Progenitor cell of endocrine pancreas (in vitro differentiated cells): Measurements from ENCODE around the gene COBL. TPM values are rescaled to one million over a fixed set of nuclear protein-coding genes. Genes with fewer than 3 reads are reported as not detected.

Experiments used
- DNase-seq: peaks from one replicate; pipeline ENCODE4 v3.0.0; 2021; ENCODE audit warnings: low spot score; ENCODE audit not compliant: unreplicated experiment
- H3K27ac Mint-ChIP-seq: 2 replicates; pipeline ENCODE4 v1.8.0; 2021; ENCODE audit warnings: mild to moderate bottlenecking, moderate library complexity, mixed read lengths
- H3K27me3 Mint-ChIP-seq: 2 replicates; pipeline ENCODE4 v1.8.0; 2021; ENCODE audit warnings: mixed read lengths
- H3K36me3 Mint-ChIP-seq: 2 replicates; pipeline ENCODE4 v1.8.0; 2022; ENCODE audit warnings: mixed read lengths; ENCODE audit not compliant: insufficient read depth
- H3K4me1 Mint-ChIP-seq: 2 replicates; pipeline ENCODE4 v1.8.0; 2021; ENCODE audit warnings: low read depth, mixed read lengths
- H3K4me3 Mint-ChIP-seq: 2 replicates; pipeline ENCODE4 v1.8.0; 2021; ENCODE audit warnings: low read depth, mild to moderate bottlenecking, moderate library complexity, mixed read lengths
- H3K9me3 Mint-ChIP-seq: 2 replicates; pipeline ENCODE4 v1.8.0; 2021; ENCODE audit warnings: low read depth, mixed read lengths
- total RNA-seq: library from RNA; stranded (reverse); gene quantifications from 2 replicates; pipeline ENCODE4 v1.2.1, GENCODE V29; 2021
- TF ChIP-seq, protein P1 (sequence below): fragments of 200-600 bp; sonication (generic); IDR thresholded peaks from one replicate; pipeline ENCODE4 v1.5.0; 2021; ENCODE audit warnings: antibody characterized with exemption, mild to moderate bottlenecking; ENCODE audit not compliant: unreplicated experiment

Gene COBL
- total RNA-seq, 1 donor from 2014 or later, result 21.3 TPM

DNA sequence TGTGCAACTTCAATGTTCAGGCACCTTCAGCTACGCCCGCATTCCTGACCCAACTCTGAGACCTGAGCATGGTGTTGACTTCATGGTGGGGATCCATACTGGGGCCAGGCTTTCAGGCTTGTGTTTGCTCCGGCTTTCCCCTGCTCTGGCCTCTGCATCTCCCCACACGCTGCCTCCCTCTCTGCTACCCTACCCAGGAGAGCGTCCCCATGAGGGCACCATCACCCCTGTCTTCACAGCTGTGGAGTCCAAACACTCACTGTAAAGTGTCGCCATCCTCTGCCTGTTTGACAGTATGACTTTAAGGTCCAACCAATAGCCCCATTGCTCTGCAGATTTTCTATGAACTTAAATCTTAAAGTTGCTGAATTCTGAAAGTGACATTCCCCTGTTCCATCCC, 334.9 kb downstream of the COBL start:
- Mint-ChIP-seq H3K27ac (no peak overlapping the region), H3K4me1 (peaks cover 1% of the 10 kb centered on the region), H3K36me3 (no peaks in the 10 kb centered on the region), H3K4me3 (no peak overlapping the region), H3K9me3 (peaks cover 5% of the 10 kb centered on the region), H3K27me3 (peaks cover 12% of the 10 kb centered on the region)
- no peak for DNase-seq
- TF ChIP-seq, protein P1, sequence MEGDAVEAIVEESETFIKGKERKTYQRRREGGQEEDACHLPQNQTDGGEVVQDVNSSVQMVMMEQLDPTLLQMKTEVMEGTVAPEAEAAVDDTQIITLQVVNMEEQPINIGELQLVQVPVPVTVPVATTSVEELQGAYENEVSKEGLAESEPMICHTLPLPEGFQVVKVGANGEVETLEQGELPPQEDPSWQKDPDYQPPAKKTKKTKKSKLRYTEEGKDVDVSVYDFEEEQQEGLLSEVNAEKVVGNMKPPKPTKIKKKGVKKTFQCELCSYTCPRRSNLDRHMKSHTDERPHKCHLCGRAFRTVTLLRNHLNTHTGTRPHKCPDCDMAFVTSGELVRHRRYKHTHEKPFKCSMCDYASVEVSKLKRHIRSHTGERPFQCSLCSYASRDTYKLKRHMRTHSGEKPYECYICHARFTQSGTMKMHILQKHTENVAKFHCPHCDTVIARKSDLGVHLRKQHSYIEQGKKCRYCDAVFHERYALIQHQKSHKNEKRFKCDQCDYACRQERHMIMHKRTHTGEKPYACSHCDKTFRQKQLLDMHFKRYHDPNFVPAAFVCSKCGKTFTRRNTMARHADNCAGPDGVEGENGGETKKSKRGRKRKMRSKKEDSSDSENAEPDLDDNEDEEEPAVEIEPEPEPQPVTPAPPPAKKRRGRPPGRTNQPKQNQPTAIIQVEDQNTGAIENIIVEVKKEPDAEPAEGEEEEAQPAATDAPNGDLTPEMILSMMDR, result no peak

DNA sequence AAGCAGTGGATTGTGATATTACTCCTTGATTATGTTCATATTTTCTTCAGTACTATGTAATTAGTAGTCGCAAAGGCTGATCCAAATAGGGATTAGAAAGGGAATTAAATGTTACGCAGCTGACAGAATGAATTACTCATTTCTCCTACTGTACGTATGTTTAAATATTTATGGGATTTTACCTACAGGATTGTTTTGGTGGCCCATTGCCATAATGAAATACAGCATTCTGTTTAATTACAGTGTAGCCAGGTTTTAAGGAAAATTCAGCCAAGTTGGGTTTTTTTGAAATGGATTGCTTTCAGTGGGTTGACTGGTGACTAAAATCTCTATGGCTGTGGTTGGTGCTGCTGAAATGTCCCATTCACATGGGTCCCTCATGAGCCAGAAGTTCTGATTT, 336.2 kb downstream of the COBL start:
- Mint-ChIP-seq H3K27me3 (peaks cover 9% of the 10 kb centered on the region), H3K27ac (no peak overlapping the region), H3K36me3 (no peaks in the 10 kb centered on the region), H3K9me3 (peaks cover 14% of the 10 kb centered on the region), H3K4me3 (no peak overlapping the region), H3K4me1 (peaks cover 1% of the 10 kb centered on the region)
- TF ChIP-seq, protein P1, result no peak
- no peak for DNase-seq

- peaks cover 1% of the 10 kb centered on the region for H3K4me1 Mint-ChIP-seq
- TF ChIP-seq, protein P1, result no peak
- no peak for DNase-seq
- H3K9me3 Mint-ChIP-seq, result peaks cover 14% of the 10 kb centered on the region
- no peaks in the 10 kb centered on the region for H3K36me3 Mint-ChIP-seq
- H3K4me3 Mint-ChIP-seq, result no peak overlapping the region
- no peak overlapping the region for H3K27ac Mint-ChIP-seq
- peaks cover 6% of the 10 kb centered on the region for H3K27me3 Mint-ChIP-seq
Measured at GRCh38 chr7:50978633-50979215, 337.9 kb downstream of the COBL start.

DNA sequence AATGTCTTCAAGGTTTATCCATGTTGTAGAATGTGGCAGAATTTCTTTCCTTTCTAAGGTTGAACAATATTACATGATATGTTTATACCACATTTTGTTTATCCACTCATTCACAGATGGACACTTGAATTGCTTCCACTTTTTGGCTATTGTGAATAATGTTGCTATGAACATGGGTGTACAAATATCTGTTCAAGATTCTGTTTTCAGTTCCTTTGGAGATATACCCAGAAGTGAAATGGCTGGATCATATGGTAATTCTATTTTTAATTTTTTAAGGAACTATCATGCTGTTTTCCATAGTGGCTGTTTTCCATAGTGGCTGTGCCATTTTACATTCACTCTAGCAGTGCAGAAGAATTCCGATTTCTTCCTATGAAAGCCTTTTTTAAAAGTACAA, 339.2 kb downstream of the COBL start:
- no peak for DNase-seq
- peaks cover 6% of the 10 kb centered on the region for H3K27me3 Mint-ChIP-seq
- no peak overlapping the region for H3K27ac Mint-ChIP-seq
- no peaks in the 10 kb centered on the region for H3K36me3 Mint-ChIP-seq
- TF ChIP-seq, protein P1, result no peak
- H3K4me3 Mint-ChIP-seq, result no peak overlapping the region
- peaks cover 14% of the 10 kb centered on the region for H3K9me3 Mint-ChIP-seq
- H3K4me1 Mint-ChIP-seq, result peaks cover 1% of the 10 kb centered on the region

DNA sequence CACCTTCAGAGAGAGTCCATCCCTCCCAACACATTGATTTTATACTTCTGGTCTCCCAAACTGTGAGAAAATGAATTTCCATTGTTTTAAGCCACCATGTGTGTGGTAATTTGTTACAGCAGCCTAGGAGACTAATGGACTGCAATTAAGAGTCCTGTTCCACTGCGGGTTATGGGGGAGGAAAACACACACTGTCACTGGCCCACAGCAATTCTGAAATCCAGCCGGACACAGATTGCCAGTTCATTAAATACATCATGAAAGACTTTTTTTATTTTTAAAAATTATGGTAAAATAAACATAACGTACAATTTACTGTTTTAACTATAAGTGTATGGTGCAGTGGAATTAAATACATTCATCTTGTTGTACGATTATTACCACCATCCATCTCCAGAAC, 340.5 kb downstream of the COBL start:
- DNase-seq, result no peak
- H3K27me3 Mint-ChIP-seq, result no peaks in the 10 kb centered on the region
- TF ChIP-seq, protein P1, result no peak
- H3K4me3 Mint-ChIP-seq, result no peak overlapping the region
- peaks cover 1% of the 10 kb centered on the region for H3K4me1 Mint-ChIP-seq
- peaks cover 14% of the 10 kb centered on the region for H3K9me3 Mint-ChIP-seq
- no peaks in the 10 kb centered on the region for H3K36me3 Mint-ChIP-seq
- no peak overlapping the region for H3K27ac Mint-ChIP-seq
